Measurements from ENCODE around the gene MPG.

The MPG gene

DNA sequence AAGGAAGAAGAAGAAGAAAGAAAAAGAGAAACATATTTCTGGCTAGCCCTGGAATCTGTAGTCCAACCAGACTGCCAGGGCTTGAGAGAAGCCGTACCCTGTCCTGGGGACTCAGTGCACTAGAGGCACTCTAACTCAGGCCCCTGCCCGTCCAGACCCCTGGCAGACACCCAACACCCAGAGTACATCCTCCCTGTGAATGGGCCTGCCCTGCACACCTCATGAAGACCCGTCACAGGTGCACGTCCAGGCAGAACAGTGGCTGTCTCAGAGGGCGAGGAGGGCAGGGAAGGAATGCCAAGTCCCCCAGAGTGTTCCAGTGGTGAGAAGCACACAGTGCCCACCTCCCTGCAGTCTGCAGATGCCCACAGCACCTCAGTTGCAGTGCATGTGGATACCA is 23.0 kb downstream of the MPG start:
- TF ChIP-seq TEAD4 (IDR thresholded peaks at IDR 0.05) (no peak), ZBTB7A (IDR thresholded peaks at IDR 0.05; ENCODE audit: low read depth) (no peak), EGR1 (IDR thresholded peaks at IDR 0.05) (no peak)
- TF ChIP-seq, protein P1, sequence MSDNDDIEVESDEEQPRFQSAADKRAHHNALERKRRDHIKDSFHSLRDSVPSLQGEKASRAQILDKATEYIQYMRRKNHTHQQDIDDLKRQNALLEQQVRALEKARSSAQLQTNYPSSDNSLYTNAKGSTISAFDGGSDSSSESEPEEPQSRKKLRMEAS (IDR thresholded peaks at IDR 0.05): no peak

DNA sequence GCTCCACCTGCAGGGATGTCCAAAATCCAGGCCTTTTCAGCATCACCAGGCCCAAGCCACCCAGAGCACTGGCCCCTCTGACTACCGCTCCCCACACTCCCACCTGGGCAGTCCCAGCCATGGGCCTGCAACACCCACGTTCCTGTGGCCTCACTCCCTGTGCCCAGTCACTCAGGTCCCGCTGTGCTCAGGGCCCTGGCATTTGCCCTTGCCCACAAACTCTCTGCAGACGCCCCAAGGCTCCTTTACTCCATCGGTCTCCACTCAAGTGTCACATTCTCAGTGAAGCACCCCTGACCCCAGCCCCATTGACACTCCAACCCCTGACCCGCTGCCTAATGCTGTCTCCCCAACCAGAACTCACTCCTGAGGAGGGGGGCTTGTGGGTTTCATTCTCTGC is 23.6 kb downstream of the MPG start:
- TF ChIP-seq, protein P2, sequence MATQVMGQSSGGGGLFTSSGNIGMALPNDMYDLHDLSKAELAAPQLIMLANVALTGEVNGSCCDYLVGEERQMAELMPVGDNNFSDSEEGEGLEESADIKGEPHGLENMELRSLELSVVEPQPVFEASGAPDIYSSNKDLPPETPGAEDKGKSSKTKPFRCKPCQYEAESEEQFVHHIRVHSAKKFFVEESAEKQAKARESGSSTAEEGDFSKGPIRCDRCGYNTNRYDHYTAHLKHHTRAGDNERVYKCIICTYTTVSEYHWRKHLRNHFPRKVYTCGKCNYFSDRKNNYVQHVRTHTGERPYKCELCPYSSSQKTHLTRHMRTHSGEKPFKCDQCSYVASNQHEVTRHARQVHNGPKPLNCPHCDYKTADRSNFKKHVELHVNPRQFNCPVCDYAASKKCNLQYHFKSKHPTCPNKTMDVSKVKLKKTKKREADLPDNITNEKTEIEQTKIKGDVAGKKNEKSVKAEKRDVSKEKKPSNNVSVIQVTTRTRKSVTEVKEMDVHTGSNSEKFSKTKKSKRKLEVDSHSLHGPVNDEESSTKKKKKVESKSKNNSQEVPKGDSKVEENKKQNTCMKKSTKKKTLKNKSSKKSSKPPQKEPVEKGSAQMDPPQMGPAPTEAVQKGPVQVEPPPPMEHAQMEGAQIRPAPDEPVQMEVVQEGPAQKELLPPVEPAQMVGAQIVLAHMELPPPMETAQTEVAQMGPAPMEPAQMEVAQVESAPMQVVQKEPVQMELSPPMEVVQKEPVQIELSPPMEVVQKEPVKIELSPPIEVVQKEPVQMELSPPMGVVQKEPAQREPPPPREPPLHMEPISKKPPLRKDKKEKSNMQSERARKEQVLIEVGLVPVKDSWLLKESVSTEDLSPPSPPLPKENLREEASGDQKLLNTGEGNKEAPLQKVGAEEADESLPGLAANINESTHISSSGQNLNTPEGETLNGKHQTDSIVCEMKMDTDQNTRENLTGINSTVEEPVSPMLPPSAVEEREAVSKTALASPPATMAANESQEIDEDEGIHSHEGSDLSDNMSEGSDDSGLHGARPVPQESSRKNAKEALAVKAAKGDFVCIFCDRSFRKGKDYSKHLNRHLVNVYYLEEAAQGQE (IDR thresholded peaks at IDR 0.05; ENCODE audit: low read depth): no peak
- TF ChIP-seq FOXM1 (IDR thresholded peaks at IDR 0.05; ENCODE audit: borderline replicate concordance, low read depth) (no peak), TEAD4 (IDR thresholded peaks at IDR 0.05) (no peak), TCF12 (IDR thresholded peaks at IDR 0.05; ENCODE audit: low read depth) (no peak), EGR1 (IDR thresholded peaks at IDR 0.05) (no peak), TAF1 (IDR thresholded peaks at IDR 0.05; ENCODE audit: low read depth) (no peak), YY1 (IDR thresholded peaks at IDR 0.05; ENCODE audit: low read depth) (no peak), CEBPB (IDR thresholded peaks at IDR 0.05) (no peak), RAD21 (IDR thresholded peaks at IDR 0.05; ENCODE audit: low read depth) (no peak), EP300 (IDR thresholded peaks at IDR 0.05; ENCODE audit: borderline replicate concordance) (no peak), CREB1 (IDR thresholded peaks at IDR 0.05; ENCODE audit: low read depth) (no peak), ZBTB7A (IDR thresholded peaks at IDR 0.05; ENCODE audit: low read depth) (no peak), NFIC (IDR thresholded peaks at IDR 0.05) (no peak)
- TF ChIP-seq, protein P3, sequence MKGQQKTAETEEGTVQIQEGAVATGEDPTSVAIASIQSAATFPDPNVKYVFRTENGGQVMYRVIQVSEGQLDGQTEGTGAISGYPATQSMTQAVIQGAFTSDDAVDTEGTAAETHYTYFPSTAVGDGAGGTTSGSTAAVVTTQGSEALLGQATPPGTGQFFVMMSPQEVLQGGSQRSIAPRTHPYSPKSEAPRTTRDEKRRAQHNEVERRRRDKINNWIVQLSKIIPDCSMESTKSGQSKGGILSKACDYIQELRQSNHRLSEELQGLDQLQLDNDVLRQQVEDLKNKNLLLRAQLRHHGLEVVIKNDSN (IDR thresholded peaks at IDR 0.05): no peak
- TF ChIP-seq, protein P1 (IDR thresholded peaks at IDR 0.05): no peak

DNA sequence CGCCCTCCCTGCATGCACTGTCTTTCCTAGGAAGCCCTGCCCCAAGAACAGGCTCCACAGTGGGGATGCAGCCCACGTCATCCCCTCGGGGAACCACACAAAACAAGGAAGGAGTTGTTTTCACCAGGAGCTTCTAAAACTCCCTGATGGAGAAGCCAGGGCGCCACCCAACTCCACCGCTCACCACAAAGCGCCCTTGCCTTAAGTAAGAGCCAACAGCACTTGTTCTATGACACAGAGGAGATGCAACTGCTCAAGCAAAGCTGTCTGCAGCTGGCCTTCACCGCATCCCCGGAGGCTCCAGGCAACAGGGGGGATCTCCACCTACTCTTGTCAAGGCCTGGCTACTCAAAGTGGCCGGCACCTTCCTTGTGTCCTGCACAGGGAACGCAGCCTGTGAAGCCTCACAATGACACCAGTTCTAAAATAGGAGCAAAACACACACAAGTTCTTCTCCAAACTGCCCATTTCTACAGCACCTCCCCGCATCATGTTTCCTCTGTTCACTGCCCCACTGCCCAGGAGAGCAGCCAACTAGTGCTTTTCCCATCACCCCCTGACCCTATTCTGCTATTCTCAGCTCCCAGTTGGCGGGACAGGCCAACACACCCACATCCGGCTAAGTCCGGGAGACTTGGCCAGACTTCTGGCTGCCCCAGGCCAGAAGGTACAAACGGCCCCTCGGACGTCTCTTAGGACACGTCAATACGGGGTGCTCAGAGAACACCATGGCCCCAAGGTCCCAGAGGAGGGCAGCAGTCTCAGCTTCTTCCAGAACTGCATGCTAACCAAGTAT is 24.2 kb downstream of the MPG start:
- TF ChIP-seq ZBTB7A (IDR thresholded peaks at IDR 0.05; ENCODE audit: low read depth) (no peak), TAF1 (IDR thresholded peaks at IDR 0.05; ENCODE audit: low read depth) (no peak), EGR1 (IDR thresholded peaks at IDR 0.05) (no peak), NFIC (IDR thresholded peaks at IDR 0.05) (no peak), CREB1 (IDR thresholded peaks at IDR 0.05; ENCODE audit: low read depth) (no peak), EP300 (IDR thresholded peaks at IDR 0.05; ENCODE audit: borderline replicate concordance) (no peak), CEBPB (IDR thresholded peaks at IDR 0.05) (no peak), TEAD4 (IDR thresholded peaks at IDR 0.05) (no peak), YY1 (IDR thresholded peaks at IDR 0.05; ENCODE audit: low read depth) (no peak), TCF12 (IDR thresholded peaks at IDR 0.05; ENCODE audit: low read depth) (no peak), FOXM1 (IDR thresholded peaks at IDR 0.05; ENCODE audit: borderline replicate concordance, low read depth) (no peak), RAD21 (IDR thresholded peaks at IDR 0.05; ENCODE audit: low read depth) (no peak)
- TF ChIP-seq, protein P1 (IDR thresholded peaks at IDR 0.05): no peak
- TF ChIP-seq, protein P2 (IDR thresholded peaks at IDR 0.05; ENCODE audit: low read depth): no peak
- TF ChIP-seq, protein P3 (IDR thresholded peaks at IDR 0.05): no peak

DNA sequence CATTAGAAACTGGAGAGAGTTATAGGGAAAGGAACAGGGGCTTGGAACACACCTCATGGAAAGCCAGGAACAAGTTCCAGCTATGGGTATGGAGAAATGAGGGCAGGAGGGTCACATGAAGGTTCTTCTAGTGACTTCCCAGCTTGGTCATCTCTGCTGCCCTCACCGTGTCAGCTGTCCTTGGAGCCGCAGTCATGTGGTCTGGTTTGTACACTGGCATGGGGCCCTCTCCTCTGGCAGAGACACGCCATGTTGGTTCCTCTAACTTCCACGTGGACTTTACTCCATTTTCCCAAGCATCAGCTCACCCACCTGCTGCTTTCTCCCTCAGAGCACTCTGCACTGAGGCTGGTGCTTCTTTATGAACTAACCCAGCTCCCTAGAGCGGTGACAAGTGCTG is 26.3 kb downstream of the MPG start:
- no peak for TF ChIP-seq CREB1 (IDR thresholded peaks at IDR 0.05; ENCODE audit: low read depth)
- no peak for TF ChIP-seq YY1 (IDR thresholded peaks at IDR 0.05; ENCODE audit: low read depth)

DNA sequence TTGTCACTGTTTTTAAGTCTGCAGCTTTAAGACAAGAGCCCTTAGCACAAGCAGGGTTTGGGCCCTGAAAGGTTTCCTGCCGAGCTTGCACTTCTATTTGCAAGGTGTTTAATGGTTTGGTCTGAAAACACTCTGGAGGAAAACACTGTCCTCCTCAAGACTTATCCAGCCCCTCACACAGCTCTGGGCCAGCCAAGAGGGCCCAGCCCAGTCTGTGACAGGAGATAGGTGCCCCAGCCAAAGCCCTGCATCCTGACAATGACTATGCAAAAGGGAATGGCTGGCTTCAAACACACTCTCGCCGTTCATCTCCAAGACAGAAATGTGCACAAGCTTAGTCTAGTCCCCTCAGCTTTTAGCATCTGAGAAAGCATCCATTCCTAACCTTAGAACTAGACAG is 26.9 kb downstream of the MPG start:
- TF ChIP-seq RAD21 (IDR thresholded peaks at IDR 0.05; ENCODE audit: low read depth) (no peak), EP300 (IDR thresholded peaks at IDR 0.05; ENCODE audit: borderline replicate concordance) (no peak), NFIC (IDR thresholded peaks at IDR 0.05) (no peak), TCF12 (IDR thresholded peaks at IDR 0.05; ENCODE audit: low read depth) (no peak), ZBTB7A (IDR thresholded peaks at IDR 0.05; ENCODE audit: low read depth) (no peak), TEAD4 (IDR thresholded peaks at IDR 0.05) (no peak), FOXM1 (IDR thresholded peaks at IDR 0.05; ENCODE audit: borderline replicate concordance, low read depth) (no peak), EGR1 (IDR thresholded peaks at IDR 0.05) (no peak), CEBPB (IDR thresholded peaks at IDR 0.05) (no peak), CREB1 (IDR thresholded peaks at IDR 0.05; ENCODE audit: low read depth) (no peak), TAF1 (IDR thresholded peaks at IDR 0.05; ENCODE audit: low read depth) (no peak)
- TF ChIP-seq, protein P1 (IDR thresholded peaks at IDR 0.05): no peak
- TF ChIP-seq, protein P3 (IDR thresholded peaks at IDR 0.05): no peak
- TF ChIP-seq, protein P2 (IDR thresholded peaks at IDR 0.05; ENCODE audit: low read depth): no peak

All from Ishikawa (cell line).